Skeletal muscle tissue (tissue), 4 donors: ENCODE measurements around the gene MTSS2. TPM values are rescaled to one million over a fixed set of nuclear protein-coding genes. Genes with fewer than 3 reads are reported as not detected.

Experiments used
- H3K27ac ChIP-seq: one replicate; pipeline ENCODE4 v1.7.0; 2013; ENCODE audit warnings: mild to moderate bottlenecking, low read depth, low read length, inconsistent platforms
- H3K27me3 ChIP-seq, 3 donors: one replicate each; pipeline ENCODE4 v1.7.0; 2013; ENCODE audit warnings: low read length in 3 of 3; ENCODE audit not compliant: control insufficient read depth in 3 of 3, insufficient read depth in 3 of 3
- H3K36me3 ChIP-seq, 3 donors: one replicate each; pipeline ENCODE4 v1.7.0; 2013; ENCODE audit warnings: low read length in 3 of 3; ENCODE audit not compliant: control insufficient read depth in 3 of 3, insufficient read depth in 3 of 3
- H3K4me1 ChIP-seq, 3 donors: one replicate each; pipeline ENCODE4 v1.7.0; 2013; ENCODE audit warnings: low read length in 3 of 3, mild to moderate bottlenecking in 3 of 3; ENCODE audit not compliant: control insufficient read depth in 3 of 3, insufficient read depth in 3 of 3
- H3K4me3 ChIP-seq, 3 donors: one replicate each; pipeline ENCODE4 v1.7.0; 2013; ENCODE audit warnings: low read length in 3 of 3
- H3K9ac ChIP-seq, 3 donors: one replicate each; pipeline ENCODE4 v1.7.0; 2013; ENCODE audit warnings: low read length in 3 of 3, mild to moderate bottlenecking in 3 of 3, moderate library complexity in 2 of 3, low read depth in 1 of 3
- H3K9me3 ChIP-seq, 3 donors: one replicate each; pipeline ENCODE4 v1.7.0; 2013; ENCODE audit warnings: low read length in 3 of 3; ENCODE audit not compliant: control insufficient read depth in 3 of 3
- total RNA-seq: library from RNA; depleted of rRNA; stranded (reverse); fragments of >200 nt; gene quantifications from one replicate; pipeline ENCODE4 v1.2.3, GENCODE V29; 2014
- donor health status: Osteomylitis.

MTSS2 gene
- total RNA-seq, 1 donor from 2014 or later, result 18.8 TPM

DNA sequence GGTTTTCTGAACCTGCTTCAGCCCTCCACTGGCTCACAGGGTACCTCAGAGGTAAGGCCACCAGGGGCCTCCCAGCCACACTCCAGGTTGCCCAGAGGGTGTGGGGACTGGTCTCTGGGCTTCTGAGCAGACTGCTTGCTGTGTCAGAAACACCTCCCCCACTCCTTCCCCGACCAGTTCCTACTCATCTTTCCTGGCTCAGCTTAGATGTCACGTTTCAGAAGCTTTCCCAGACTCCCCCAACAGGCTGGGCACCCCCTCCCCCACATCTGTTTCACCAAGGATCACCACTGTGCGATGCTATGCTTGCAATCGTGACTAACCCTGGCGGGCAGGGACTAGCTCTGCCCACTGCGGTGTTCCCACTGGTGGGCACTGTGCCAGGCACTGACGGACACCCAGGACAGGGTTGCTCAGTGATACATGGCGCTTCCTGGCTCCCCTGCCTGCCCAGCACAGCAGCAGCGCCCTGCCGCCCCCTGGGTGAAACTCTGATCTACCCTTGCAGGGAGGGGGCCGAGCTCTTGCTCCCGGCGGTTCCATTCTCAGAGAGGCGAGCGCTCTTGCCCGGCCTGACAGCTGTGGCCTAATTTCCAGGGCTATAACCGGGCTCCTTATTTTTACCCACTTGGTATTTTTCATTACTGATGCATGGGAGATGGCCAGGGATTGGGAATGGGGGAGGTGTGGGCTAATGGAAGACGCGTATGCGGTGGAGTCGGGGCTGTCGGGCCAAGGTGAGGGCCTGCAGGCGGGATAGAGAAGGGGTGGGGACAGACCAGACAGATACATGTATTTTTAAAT is 29.4 kb upstream of the MTSS2 start:
- Histone ChIP-seq H3K27ac (peak overlapping the region; percentile 98), H3K27me3 (no peaks in the 10 kb centered on the region), H3K36me3 (peaks cover under 1 to 4% (median 3%) of the 10 kb centered on the region in 3 donors), H3K4me3 (peak overlapping the region; percentile 38 to 64 (median 44)), H3K9me3 (no peaks in the 10 kb centered on the region), H3K4me1 (peaks cover 37 to 73% (median 41%) of the 10 kb centered on the region in 3 donors), H3K9ac (peak overlapping the region; percentile 81 to 88 (median 84))

DNA sequence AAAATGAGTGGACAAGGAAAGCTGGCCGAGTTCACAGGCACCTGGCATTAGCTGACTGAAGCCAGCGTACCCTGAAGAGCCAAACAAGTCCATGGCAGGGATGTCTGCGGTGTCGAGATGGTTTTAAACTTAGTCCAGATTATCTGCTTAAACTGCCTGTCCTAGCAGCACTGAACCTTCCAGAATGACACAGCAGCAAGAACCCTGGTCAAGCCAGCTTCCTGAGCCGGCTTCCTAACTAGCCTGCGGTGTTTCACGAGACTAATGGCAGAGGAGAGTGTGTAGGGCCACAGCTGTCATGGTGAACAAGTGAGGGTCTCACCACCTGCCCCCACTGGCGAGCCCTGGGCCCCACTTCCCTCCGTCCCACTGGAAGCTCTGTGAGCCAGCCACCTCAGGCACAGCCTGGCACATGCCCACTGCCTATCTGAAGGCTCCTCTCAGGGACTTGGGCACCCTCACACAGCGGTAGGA is 28.8 kb upstream of the MTSS2 start:
- Histone ChIP-seq H3K9ac (peak overlapping the region; percentile 81 to 88 (median 84)), H3K4me1 (peaks cover 43 to 79% (median 45%) of the 10 kb centered on the region in 3 donors), H3K4me3 (peak overlapping the region in 2 of 3 donors; percentile 44 to 64), H3K27me3 (no peaks in the 10 kb centered on the region), H3K9me3 (no peaks in the 10 kb centered on the region), H3K36me3 (peaks cover 0 to 2% (median 2%) of the 10 kb centered on the region in 3 donors), H3K27ac (peak overlapping the region; percentile 98)

DNA sequence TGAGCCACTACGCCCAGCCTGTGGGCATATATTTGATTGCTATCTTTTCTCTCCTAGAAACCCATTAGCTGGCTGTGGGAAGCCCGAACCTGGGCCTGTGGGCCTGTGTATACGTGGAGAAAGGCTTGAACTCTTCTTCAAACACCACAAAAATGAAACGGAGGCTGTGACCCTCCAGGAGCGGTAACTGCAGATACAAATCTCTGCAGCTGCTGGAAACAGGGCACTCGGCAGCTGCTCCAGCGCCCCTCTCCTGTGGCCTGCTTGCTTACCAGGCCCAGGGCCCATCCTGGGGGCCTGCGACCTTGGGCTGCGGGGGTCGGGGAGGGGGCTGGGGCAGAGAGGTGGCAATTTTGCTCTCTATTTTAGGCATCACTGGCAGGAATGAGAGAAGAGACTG is 28.0 kb upstream of the MTSS2 start:
- Histone ChIP-seq H3K4me3 (no peak overlapping the region), H3K9ac (no peak overlapping the region), H3K4me1 (peaks cover 47 to 84% (median 49%) of the 10 kb centered on the region in 3 donors), H3K27me3 (no peaks in the 10 kb centered on the region), H3K27ac (peak overlapping the region; percentile 98), H3K9me3 (no peaks in the 10 kb centered on the region), H3K36me3 (peaks cover 0 to 2% (median 0%) of the 10 kb centered on the region in 3 donors)

DNA sequence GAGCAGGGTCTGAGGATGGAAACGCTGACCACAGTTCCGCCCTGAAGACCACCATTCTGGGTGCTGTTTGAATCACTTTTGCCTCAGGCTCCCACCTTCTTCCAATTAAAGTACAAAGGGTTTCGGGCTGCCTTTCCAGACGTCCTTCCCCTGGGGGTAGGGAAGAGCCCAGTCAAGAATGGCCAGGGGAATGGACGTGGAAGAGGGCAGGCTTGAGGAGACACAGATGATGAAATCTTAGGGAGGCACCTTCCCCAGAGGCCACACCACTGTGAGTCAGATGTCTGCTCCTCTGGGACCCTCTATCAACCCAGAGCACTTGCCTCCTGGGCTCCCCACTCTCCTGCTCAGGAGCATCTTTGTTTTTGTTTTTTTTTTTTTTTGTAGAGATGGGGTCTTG is 27.5 kb upstream of the MTSS2 start:
- Histone ChIP-seq H3K36me3 (peaks cover 0 to 2% (median 0%) of the 10 kb centered on the region in 3 donors), H3K27me3 (no peaks in the 10 kb centered on the region), H3K9ac (no peak overlapping the region), H3K4me3 (no peak overlapping the region), H3K27ac (peak overlapping the region; percentile 98), H3K9me3 (no peaks in the 10 kb centered on the region), H3K4me1 (peaks cover 47 to 84% (median 49%) of the 10 kb centered on the region in 3 donors)

DNA sequence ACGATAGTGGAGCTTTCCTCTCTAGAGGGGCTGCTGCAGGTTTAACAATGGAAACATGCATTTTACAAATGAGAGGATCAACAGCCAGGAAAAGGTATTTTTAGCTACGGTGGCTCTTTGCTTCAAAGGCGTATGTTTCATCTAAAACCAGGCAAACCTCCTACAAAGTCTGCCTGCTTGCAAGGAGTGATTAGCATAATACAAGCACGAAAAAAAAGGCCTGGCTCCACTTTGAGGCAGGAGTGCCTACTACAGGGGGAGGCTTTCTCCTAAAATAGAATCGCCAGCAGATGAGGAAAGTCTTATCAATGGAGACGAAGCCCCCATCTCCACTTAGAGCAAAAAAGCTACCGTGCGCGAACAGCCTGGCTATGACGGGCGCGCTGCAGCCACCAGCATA is 27.1 kb upstream of the MTSS2 start:
- Histone ChIP-seq H3K9ac (no peak overlapping the region), H3K4me1 (peaks cover 47 to 82% (median 50%) of the 10 kb centered on the region in 3 donors)

DNA sequence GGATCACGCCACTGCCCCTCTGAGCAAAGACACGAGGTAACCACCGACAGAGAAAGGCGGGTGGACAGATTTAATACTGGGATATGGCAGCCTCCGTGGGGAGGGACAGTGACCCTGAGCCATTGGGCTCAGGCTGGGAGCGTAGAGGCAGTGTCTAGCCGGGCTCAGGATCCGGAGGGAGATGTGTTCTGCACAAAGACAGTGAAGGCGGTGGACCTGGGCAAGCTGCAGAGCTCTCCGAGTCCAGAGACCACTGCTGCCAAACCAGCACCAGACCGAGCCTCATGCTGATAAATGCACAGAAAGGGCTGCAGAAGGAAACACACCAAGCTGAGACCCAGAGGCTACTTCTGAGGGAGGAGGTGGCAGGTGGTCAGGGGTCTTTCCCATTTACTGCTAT is 26.5 kb upstream of the MTSS2 start:
- H3K4me3 ChIP-seq, result no peak overlapping the region
- peaks cover 47 to 76% (median 53%) of the 10 kb centered on the region in 3 donors for H3K4me1 ChIP-seq
- H3K27me3 ChIP-seq, result no peaks in the 10 kb centered on the region
- H3K9ac ChIP-seq, result no peak overlapping the region
- peaks cover 0 to 2% (median 0%) of the 10 kb centered on the region in 3 donors for H3K36me3 ChIP-seq
- no peaks in the 10 kb centered on the region for H3K9me3 ChIP-seq
- H3K27ac ChIP-seq, result no peak overlapping the region

More for the DNA sequence above, 27.1 kb upstream of the MTSS2 start:
- H3K27me3 ChIP-seq, result no peaks in the 10 kb centered on the region
- no peak overlapping the region for H3K4me3 ChIP-seq
- H3K36me3 ChIP-seq, result peaks cover 0 to 2% (median 0%) of the 10 kb centered on the region in 3 donors
- peak overlapping the region; percentile 25 for H3K27ac ChIP-seq
- H3K9me3 ChIP-seq, result no peaks in the 10 kb centered on the region

DNA sequence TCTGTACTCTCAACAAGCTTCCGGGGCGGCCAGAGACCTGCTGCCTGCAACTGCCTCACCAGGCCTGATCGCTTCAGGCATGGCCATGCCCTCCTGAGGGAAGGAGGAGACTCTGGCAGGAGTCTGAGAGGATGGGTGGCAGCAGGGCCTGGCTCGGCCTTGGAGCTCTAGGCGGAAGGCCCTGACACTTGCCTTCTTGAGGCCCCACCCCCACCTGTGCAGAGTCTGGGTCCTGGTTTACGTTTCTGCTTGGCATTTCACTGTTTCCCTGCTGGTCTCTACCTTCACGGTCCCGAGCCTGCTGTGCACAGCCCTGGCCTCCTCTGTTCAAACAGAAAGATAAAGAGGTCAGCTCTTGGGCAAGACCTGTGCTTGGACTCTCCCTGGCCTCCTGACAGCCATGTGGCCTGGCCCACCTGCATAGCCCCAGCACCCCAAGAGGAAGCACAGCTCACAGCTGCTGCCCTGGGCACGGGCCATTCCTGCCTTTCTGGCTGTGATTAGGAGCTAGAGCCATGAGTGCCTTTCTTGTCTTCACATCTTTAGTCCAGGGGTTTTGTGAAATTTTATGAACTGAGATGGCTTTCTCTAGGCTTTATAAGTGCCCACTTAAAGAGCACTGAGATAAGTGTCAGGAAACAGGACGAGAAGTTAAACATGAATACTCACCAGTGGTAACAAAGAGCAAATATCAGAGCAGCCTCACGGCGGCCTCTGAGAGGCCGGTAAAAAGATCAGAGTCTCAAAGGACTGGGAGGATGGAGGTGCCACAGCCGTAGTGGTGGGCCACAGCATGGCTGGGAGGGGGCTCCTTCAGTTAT is 25.6 kb upstream of the MTSS2 start:
- Histone ChIP-seq H3K27me3 (no peaks in the 10 kb centered on the region), H3K9ac (no peak overlapping the region), H3K36me3 (peaks cover 0 to 2% (median 0%) of the 10 kb centered on the region in 3 donors), H3K9me3 (no peaks in the 10 kb centered on the region), H3K27ac (no peak overlapping the region), H3K4me1 (peaks cover 47 to 73% (median 54%) of the 10 kb centered on the region in 3 donors), H3K4me3 (no peak overlapping the region)

DNA sequence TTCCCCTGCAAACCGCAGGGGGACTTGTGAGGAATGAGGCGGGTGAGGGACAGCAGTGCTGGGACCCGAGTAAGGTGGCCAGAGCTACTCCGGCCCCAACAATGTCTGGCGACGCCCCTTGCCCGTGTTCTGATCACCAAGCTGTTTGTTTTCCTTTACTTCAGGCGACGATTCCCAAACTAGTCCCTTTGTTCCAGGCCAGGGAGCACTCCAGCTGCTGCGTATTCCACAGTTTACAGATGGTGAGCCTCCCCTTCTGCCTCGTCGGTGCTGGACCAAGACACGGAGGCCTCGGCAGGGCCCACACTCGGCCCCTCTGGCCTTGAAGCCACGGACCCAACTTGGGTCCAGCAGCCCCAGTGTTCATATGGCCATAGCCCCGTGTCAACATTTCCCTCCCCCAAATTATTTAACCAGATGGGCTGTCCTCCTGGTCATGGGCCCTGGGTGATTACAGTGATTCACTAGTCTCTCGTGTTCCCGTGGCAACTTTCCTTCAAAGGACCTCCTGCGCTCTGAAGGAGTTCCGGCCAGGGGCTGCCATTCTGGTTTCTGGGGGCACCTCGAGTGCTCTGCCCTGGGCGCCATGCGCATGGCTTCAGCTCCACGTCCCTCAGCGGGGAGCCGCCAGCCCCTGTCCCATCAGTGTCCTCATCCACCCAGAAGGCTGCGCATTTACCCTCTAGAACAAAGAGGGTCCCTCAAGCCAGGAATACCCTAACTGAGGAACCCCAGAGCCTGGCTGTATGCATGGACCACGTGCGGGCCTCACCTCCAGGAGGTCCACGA is 24.8 kb upstream of the MTSS2 start:
- H3K9ac ChIP-seq, result no peak overlapping the region
- H3K4me3 ChIP-seq, result no peak overlapping the region
- no peaks in the 10 kb centered on the region for H3K27me3 ChIP-seq
- no peaks in the 10 kb centered on the region for H3K9me3 ChIP-seq
- H3K27ac ChIP-seq, result no peak overlapping the region
- H3K4me1 ChIP-seq, result peaks cover 39 to 72% (median 47%) of the 10 kb centered on the region in 3 donors
- peaks cover 0 to 2% (median 0%) of the 10 kb centered on the region in 3 donors for H3K36me3 ChIP-seq

DNA sequence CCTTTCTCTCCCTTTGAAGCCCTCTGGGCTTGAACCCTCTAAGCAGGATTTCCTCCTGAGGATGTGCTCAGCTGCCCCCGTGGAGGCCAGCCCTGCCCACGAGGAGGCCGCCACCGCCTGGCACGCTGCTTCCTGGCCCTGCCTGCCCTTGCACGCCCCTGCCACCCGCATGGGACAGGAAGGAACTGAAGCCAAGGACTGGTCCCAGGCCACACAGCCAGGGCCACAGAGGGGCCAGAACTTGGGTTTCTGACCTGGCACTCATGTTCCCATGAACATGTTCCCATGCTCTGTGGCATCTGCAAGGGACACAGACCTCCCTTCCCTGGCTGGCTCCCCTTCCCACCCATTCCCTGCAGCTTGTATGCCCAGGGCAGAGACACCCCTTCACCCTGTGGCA is 24.1 kb upstream of the MTSS2 start:
- peaks cover 0 to 2% (median 0%) of the 10 kb centered on the region in 3 donors for H3K36me3 ChIP-seq
- no peaks in the 10 kb centered on the region for H3K9me3 ChIP-seq
- H3K27ac ChIP-seq, result no peak overlapping the region
- H3K9ac ChIP-seq, result peak overlapping the region in 1 of 3 donors; percentile 16
- H3K27me3 ChIP-seq, result no peaks in the 10 kb centered on the region
- no peak overlapping the region for H3K4me3 ChIP-seq
- peaks cover 32 to 72% (median 42%) of the 10 kb centered on the region in 3 donors for H3K4me1 ChIP-seq
